Rectal smooth muscle tissue (tissue), 1 donor: Measurements from ENCODE around the gene CDC42EP1.

ENCODE experiments used
- H3K27ac ChIP-seq: one replicate; pipeline ENCODE4 v1.7.0; 2013; ENCODE audit warnings: low read depth, low read length, inconsistent platforms
- H3K27me3 ChIP-seq: one replicate; pipeline ENCODE4 v1.7.0; 2013; ENCODE audit warnings: low read length; ENCODE audit not compliant: control insufficient read depth, insufficient read depth
- H3K36me3 ChIP-seq: one replicate; pipeline ENCODE4 v1.7.0; 2013; ENCODE audit warnings: low read length; ENCODE audit not compliant: control insufficient read depth, insufficient read depth
- H3K4me1 ChIP-seq: one replicate; pipeline ENCODE4 v1.7.0; 2013; ENCODE audit warnings: low read length; ENCODE audit not compliant: control insufficient read depth, insufficient read depth
- H3K4me3 ChIP-seq: one replicate; pipeline ENCODE4 v1.7.0; 2013; ENCODE audit warnings: low read length
- H3K9ac ChIP-seq: one replicate; pipeline ENCODE4 v1.7.0; 2013; ENCODE audit warnings: low read length

The CDC42EP1 gene

DNA sequence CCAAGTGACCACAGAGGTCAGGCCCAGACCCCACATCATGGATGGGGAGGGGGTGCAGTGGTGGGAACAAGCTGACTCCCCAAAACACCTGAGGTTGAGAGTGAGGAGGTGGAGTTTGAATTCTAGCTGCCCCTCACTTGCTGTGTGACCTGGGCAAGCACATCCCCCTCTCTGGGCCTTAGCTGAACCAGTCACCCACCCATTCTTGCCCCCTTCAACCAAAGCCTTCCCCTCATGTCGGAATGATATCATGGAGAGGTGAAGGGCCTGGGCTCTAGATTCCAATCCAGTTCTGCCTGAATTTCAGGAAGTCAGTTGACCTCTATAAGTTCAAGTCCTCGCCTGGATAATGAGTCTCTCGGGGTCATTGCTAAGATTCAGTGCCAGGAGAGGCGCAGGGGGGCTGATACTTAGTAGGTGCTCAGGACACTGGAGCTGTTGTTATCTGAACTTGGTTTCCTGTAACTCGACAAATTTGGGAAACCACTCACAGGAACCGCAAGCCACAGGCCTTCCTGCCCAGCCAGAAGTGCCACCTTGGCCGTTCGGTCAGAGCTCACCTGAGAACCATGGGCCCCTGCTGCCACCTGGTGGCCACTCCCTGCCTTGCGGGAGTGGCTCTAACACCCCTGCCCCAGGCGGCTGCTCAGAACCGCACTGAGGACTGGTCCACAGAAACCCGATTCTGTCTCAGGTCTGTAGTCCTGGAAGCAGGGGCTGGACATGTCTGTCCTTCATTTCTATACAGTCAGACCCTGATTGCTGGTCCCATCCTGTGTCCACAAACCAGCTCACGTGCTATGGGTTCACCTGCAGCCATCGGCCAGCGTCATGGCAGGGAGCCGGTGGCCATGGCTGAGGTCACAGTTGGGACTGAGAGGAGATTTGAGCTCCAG lies 6.9 kb downstream of the CDC42EP1 start:
- no peak overlapping the region for H3K4me3 ChIP-seq
- H3K27ac ChIP-seq = no peak overlapping the region
- H3K9ac ChIP-seq = no peak overlapping the region
- H3K27me3 ChIP-seq = no peaks in the 10 kb centered on the region
- H3K36me3 ChIP-seq = no peaks in the 10 kb centered on the region
- H3K4me1 ChIP-seq = peaks cover 9% of the 10 kb centered on the region

DNA sequence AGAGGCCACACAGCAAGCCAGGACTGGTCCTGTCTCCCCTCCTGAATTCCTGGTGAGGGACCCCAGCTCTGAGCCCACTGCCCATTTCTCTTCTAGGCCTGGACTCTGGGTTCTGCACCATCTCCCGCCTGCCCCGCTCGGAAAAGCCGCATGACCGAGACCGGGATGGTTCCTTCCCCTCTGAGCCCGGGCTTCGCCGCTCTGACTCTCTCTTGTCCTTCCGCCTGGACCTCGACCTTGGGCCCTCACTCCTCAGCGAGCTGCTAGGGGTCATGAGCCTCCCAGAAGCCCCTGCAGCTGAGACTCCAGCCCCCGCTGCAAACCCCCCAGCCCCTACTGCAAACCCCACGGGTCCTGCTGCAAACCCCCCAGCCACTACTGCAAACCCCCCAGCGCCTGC lies 7.7 kb downstream of the CDC42EP1 start:
- no peak overlapping the region for H3K9ac ChIP-seq
- no peaks in the 10 kb centered on the region for H3K36me3 ChIP-seq
- H3K4me1 ChIP-seq = peaks cover 9% of the 10 kb centered on the region
- no peaks in the 10 kb centered on the region for H3K27me3 ChIP-seq
- H3K27ac ChIP-seq = no peak overlapping the region
- no peak overlapping the region for H3K4me3 ChIP-seq

DNA sequence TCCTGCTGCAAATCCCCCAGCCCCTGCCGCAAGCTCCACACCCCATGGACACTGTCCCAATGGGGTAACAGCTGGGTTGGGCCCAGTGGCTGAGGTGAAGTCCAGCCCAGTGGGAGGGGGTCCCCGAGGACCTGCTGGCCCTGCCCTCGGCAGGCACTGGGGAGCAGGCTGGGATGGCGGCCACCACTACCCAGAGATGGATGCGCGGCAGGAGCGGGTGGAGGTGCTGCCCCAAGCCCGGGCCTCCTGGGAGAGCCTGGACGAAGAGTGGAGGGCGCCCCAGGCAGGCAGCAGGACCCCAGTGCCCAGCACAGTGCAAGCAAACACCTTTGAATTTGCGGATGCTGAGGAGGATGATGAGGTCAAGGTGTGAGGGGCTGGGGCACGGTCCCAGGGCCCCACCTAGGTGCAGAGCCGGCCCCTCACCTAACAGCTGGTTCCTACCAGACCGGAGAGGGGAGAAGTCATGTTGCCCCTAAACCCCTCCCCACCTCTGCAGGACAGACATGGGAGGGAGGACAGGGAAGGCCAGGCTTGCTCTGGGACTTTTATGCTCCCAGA lies 8.2 kb downstream of the CDC42EP1 start:
- no peaks in the 10 kb centered on the region for H3K27me3 ChIP-seq
- no peak overlapping the region for H3K4me3 ChIP-seq
- H3K27ac ChIP-seq = no peak overlapping the region
- peaks cover 8% of the 10 kb centered on the region for H3K4me1 ChIP-seq
- H3K9ac ChIP-seq = no peak overlapping the region
- H3K36me3 ChIP-seq = no peaks in the 10 kb centered on the region

DNA sequence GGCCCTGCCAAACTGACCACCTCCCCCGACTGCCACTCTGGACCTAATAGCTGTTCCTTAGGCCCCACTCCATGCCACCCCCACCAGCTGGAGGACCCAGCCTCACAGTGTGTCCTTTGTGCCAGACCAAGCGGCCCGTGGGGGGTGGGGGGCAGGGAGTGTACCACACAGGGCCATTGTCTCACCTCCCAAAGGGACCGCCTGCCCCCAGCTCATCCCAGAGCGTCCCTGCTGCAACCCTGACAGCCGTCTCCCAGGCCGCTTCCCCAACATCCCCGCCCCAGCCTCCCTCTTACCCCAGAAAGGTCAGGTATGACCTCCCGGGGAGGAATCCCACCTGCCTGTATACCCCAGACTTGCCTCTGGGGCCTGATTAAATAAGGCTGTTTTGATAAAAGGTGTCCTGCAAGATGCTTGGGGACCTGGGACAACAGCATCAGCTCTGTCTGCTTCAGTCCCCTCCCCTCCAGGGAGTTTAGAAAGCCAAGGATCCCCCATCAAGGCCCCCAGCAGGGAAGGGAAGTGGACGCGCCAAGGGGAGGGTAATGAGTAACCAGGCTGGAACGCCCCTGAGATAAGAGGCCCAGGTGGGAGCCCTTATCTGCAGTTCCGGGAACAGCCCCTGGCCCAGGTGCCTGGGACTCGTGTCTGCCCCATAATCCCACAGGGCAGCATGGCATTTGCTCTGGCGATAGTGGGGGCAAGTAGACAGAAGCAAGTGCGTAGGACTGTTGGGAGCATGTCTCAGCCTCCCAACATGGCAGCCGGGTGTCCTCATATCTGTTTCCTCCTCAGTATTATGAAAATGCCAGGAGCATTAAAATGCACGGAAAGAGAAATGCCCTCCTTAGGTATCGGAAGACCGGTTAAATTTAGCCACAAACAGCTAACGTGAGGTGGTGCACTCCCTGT lies 9.0 kb downstream of the CDC42EP1 start:
- peaks cover under 1% of the 10 kb centered on the region for H3K4me1 ChIP-seq
- no peak overlapping the region for H3K27ac ChIP-seq
- no peaks in the 10 kb centered on the region for H3K36me3 ChIP-seq
- H3K27me3 ChIP-seq = no peaks in the 10 kb centered on the region
- no peak overlapping the region for H3K4me3 ChIP-seq
- no peak overlapping the region for H3K9ac ChIP-seq

DNA sequence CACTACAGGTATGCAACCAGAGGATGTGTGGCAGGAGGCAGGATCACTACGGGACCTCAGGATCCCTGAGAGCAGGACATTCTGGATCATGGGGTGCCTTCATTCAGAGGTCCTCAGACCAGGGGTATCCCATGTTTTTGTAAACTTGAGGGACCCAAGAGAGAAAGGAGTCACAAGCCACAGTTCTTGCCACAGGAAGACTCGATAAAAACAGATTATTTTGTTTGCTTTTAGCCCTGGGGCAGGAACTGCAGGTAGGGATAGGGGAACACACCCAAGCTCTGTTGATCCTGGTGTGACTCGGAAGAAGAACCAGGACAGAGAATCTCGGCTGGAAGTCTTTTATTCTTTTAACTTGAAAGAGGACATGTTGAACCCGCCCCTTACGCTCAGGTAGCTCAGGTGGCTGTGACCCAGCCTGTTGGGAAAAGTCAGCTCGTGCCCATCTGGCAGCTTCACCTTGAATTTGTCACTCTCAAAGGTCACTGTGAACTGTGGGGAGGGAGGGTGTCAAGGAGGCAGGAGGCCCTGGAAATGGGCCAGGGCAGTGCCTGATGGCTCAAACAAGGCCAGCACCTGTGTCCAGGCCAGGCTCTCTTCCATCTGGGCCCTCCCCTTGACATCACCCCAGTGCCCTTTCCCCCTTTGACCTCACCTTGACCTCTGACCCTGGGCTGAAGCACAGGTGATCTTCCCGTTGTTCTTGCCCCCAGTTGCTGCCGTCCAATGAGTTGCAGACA lies 9.8 kb downstream of the CDC42EP1 start:
- Histone ChIP-seq H3K36me3 (no peaks in the 10 kb centered on the region), H3K27me3 (no peaks in the 10 kb centered on the region), H3K4me1 (no peaks in the 10 kb centered on the region), H3K4me3 (no peak overlapping the region), H3K9ac (no peak overlapping the region), H3K27ac (no peak overlapping the region)

DNA sequence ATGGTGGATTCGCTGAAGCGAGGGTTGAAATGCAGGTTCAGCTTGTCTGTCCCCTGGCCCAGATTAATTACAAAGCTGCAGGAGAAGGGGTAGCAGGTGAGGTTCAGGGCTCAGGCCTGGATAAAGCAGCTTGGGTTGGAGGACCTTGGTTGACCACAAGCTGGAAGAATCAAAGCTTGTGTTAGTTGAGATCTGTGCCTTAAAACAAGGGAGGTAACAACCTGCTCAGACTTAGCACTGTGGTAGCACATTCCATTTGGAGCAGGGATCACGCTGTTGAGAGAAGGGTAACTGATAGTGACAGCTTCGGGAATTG lies 10.3 kb downstream of the CDC42EP1 start:
- Histone ChIP-seq H3K36me3 (no peaks in the 10 kb centered on the region), H3K9ac (no peak overlapping the region), H3K4me1 (no peaks in the 10 kb centered on the region), H3K4me3 (no peak overlapping the region), H3K27me3 (no peaks in the 10 kb centered on the region), H3K27ac (no peak overlapping the region)

DNA sequence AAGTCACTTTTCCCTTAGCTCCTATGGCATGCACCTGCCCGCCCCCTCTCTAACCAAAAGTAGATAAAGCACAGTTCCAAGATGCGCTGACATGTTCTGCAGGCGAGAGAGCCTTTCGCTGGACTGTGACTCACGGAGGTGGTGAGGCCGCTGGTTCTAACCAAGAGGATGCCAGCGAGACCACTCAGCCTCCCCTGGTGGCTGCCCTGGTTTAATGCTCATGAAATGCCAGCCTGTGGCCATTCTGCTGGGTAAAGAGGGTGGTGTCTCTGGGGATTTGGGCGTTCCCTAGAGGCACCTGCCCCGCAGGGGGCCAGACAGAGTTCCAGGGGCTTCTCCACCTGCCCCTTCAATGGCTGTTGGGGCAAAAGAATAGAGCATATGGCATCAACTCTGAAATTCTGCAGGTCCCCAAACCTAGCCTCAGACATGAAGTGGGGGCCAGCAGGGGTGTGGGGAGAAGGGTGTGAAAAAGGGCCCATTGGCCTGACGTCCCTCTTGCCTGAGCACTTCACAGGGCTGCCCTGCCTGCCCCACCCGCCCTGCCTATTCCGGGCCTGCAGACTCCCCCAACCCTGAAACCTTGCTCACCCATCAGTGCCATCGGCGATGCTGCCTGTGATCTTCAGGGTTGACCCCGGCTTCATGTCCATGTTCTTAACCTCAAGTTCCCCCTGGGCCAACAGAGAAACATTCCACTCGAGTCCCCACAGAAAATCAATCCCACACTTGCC lies 11.1 kb downstream of the CDC42EP1 start:
- H3K9ac ChIP-seq = no peak overlapping the region
- H3K4me3 ChIP-seq = no peak overlapping the region

DNA sequence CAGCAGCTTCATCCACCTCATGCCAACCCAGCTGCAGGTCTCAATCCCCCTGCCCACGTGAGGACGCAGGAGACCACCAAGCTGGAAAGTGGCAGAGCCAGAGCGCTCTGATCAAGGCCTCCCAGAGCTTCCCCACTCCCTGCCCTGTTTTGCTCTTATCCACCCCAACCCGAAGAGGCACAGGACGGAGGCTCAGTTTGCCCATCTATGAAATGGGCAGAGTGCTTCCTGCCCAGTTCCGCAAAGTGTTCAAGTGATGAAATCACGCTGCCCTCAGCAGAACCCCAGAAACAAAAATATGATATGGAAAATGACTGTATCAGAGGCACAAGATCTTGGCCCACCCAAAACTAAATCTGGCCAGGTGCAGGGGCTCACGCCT lies 11.7 kb downstream of the CDC42EP1 start:
- Histone ChIP-seq H3K4me3 (no peak overlapping the region), H3K27ac (no peak overlapping the region), H3K9ac (no peak overlapping the region), H3K36me3 (no peaks in the 10 kb centered on the region), H3K27me3 (no peaks in the 10 kb centered on the region), H3K4me1 (no peaks in the 10 kb centered on the region)

More for the DNA sequence above, 11.1 kb downstream of the CDC42EP1 start:
- no peak overlapping the region for H3K27ac ChIP-seq
- H3K36me3 ChIP-seq = no peaks in the 10 kb centered on the region
- no peaks in the 10 kb centered on the region for H3K4me1 ChIP-seq
- H3K27me3 ChIP-seq = no peaks in the 10 kb centered on the region

DNA sequence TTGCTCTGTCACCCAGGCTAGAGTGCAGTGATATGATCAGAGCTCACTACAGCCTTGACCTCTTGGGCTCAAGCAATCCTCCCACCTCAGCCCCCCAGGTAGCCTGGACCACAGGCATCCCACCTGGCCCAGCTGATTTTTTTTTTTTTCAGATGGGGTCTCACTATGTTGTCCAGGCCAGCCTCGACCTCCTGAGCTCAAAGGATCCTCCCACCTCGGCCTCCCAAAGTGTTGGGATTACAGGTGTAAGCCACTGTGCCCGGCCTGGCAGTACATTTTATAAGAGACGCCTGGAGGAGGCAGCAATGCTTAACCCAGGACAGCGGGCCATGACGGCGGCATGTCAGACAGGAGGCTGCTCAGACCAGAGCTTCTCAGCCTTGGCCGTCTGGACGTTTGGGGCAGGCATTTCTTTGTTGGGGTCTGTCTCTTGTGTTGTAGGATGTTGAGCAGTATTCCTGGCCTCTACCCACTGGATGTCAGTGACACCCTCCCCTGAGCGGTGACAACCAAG lies 15.3 kb downstream of the CDC42EP1 start:
- H3K27ac ChIP-seq = no peak overlapping the region
- H3K4me3 ChIP-seq = no peak overlapping the region
- H3K36me3 ChIP-seq = no peaks in the 10 kb centered on the region
- no peak overlapping the region for H3K9ac ChIP-seq
- H3K4me1 ChIP-seq = no peaks in the 10 kb centered on the region
- no peaks in the 10 kb centered on the region for H3K27me3 ChIP-seq

DNA sequence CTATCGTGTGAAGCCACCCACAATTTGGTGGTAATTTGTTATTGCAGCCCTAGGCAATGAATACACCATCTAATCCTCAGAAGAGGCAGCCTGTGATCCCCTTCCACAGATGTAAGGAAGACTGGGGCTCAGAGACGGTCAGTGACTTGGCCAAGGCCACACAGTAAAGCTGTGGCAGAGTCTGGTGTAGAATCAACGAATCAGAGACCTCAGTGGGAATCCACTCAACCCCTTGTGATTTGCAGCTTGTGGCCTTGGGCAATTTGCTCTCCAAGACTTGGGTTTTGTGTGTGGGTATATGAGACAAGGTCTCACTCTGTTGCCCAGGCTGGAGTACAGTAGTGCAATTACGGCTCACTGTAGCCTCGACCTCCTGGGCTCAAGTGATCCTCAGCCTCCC lies 17.7 kb downstream of the CDC42EP1 start:
- no peak overlapping the region for H3K9ac ChIP-seq
- H3K4me1 ChIP-seq = no peaks in the 10 kb centered on the region
- H3K27ac ChIP-seq = no peak overlapping the region

DNA sequence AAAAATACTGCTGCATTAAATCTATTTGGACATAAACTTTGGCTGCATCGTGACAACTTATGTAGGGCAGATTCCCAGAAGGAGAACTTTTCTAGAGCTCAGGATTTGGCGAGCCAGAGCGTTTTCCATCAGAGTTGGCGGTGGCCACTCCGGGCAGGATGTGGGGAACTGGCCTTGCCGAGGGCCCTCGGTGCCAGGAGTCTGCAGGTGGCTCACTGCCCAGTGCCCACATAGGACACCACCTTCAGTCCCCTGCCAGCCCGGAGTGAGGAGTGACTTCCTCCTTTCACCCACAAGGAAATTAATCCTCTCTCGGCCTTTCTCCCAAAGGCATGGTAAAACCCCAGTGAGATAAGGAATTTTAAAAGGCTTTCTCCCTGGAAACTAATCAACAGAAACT lies 21.2 kb downstream of the CDC42EP1 start:
- no peaks in the 10 kb centered on the region for H3K36me3 ChIP-seq
- H3K4me1 ChIP-seq = no peaks in the 10 kb centered on the region
- no peak overlapping the region for H3K4me3 ChIP-seq
- no peak overlapping the region for H3K9ac ChIP-seq
- no peak overlapping the region for H3K27ac ChIP-seq
- H3K27me3 ChIP-seq = no peaks in the 10 kb centered on the region

More for the DNA sequence above, 17.7 kb downstream of the CDC42EP1 start:
- H3K36me3 ChIP-seq = no peaks in the 10 kb centered on the region
- no peaks in the 10 kb centered on the region for H3K27me3 ChIP-seq
- H3K4me3 ChIP-seq = no peak overlapping the region
